AG09319 (cell line): ENCODE measurements around the gene FOS.
"Not testable (repeated sequence)": the region's sequence is repeated elsewhere in the genome, so short reads cannot be mapped to it uniquely, and the experiment has no call there.

Source experiments
- DNase-seq: peaks from one replicate; pipeline ENCODE4 v3.0.0-alpha.2; 2010; ENCODE audit warnings: low read depth; ENCODE audit errors: extremely low read depth
- CTCF ChIP-seq: IDR thresholded peaks from 2 replicates; pipeline ENCODE4 v1.5.1; 2011; ENCODE audit warnings: low read depth, mild to moderate bottlenecking, inconsistent platforms, low read length, moderate library complexity

Gene FOS

GRCh38 chr14:75307700-75308379 lies 29.2 kb downstream of the FOS start:
- TF ChIP-seq CTCF: peak; percentile 99
- no peak for DNase-seq

- not testable (repeated sequence) for DNase-seq
Observed at GRCh38 chr14:75308991-75309390, 30.4 kb downstream of the FOS start.

GRCh38 chr14:75309561-75309960 lies 30.9 kb downstream of the FOS start:
- not testable (repeated sequence) for DNase-seq

GRCh38 chr14:75310295-75311111 lies 31.9 kb downstream of the FOS start:
- TF ChIP-seq CTCF: no peak
- DNase-seq: peak; percentile 80

GRCh38 chr14:75311356-75311755 lies 32.7 kb downstream of the FOS start:
- no peak for TF ChIP-seq CTCF
- DNase-seq: no peak

GRCh38 chr14:75312341-75312740 lies 33.7 kb downstream of the FOS start:
- no peak for DNase-seq
- no peak for TF ChIP-seq CTCF

- TF ChIP-seq CTCF: no peak
- no peak for DNase-seq
Observed at GRCh38 chr14:75313294-75313693, 34.7 kb downstream of the FOS start.

- DNase-seq: no peak
- no peak for TF ChIP-seq CTCF
Observed at GRCh38 chr14:75315144-75315543, 36.5 kb downstream of the FOS start.
